Smooth muscle cell (in vitro differentiated cells): ENCODE results near the gene CLSTN1. TPM values are rescaled to one million over a fixed set of nuclear protein-coding genes. Genes with fewer than 3 reads are reported as not detected.

Experiments
- DNase-seq: peaks from one replicate; lab custom pipeline; 2025; ENCODE audit not compliant: unreplicated experiment; lab: John Stamatoyannopoulos, UW
- H2AFZ ChIP-seq: fragments of 200-600 bp; sonication (generic); 2 replicates; pipeline ENCODE4 v1.6.0; 2016; ENCODE audit warnings: antibody characterized with exemption, low read depth, mild to moderate bottlenecking
- H3F3A ChIP-seq: fragments of 200-600 bp; sonication (generic); 2 replicates; pipeline ENCODE4 v1.6.0; 2017; ENCODE audit warnings: antibody characterized with exemption, low read depth
- H3K27ac ChIP-seq: fragments of 200-600 bp; sonication (generic); 2 replicates; pipeline ENCODE4 v1.5.1; 2016; ENCODE audit warnings: low read depth, mild to moderate bottlenecking
- H3K27me3 ChIP-seq: fragments of 200-600 bp; sonication (generic); 2 replicates; pipeline ENCODE4 v1.6.1; 2016; ENCODE audit warnings: low read depth, mild to moderate bottlenecking
- H3K36me3 ChIP-seq: fragments of 200-600 bp; sonication (generic); 2 replicates; pipeline ENCODE4 v1.5.1; 2016; ENCODE audit warnings: low read depth
- H3K4me1 ChIP-seq: fragments of 200-600 bp; sonication (generic); 2 replicates; pipeline ENCODE4 v1.5.1; 2016; ENCODE audit warnings: low read depth
- H3K4me2 ChIP-seq: fragments of 200-600 bp; sonication (generic); 2 replicates; pipeline ENCODE4 v1.6.0; 2016; ENCODE audit warnings: mild to moderate bottlenecking
- H3K4me3 ChIP-seq: fragments of 200-600 bp; sonication (generic); 2 replicates; pipeline ENCODE4 v1.5.1; 2016; ENCODE audit warnings: mild to moderate bottlenecking
- H3K79me2 ChIP-seq: fragments of 200-600 bp; sonication (generic); 2 replicates; pipeline ENCODE4 v1.6.0; 2016; ENCODE audit warnings: low read depth, mild to moderate bottlenecking
- H3K9ac ChIP-seq: fragments of 200-600 bp; sonication (generic); 2 replicates; pipeline ENCODE4 v1.6.0; 2016; ENCODE audit warnings: low read depth
- H3K9me3 ChIP-seq: fragments of 200-600 bp; sonication (generic); replicated peaks from 2 replicates; pipeline ENCODE4 v1.5.1; 2016; ENCODE audit warnings: low read depth
- H4K20me1 ChIP-seq: fragments of 200-600 bp; sonication (generic); 2 replicates; pipeline ENCODE4 v1.6.0; 2016; ENCODE audit warnings: low read depth
- WGBS: methylation state at CpG from one replicate; pipeline ENCODE4 v1.1.7; 2016; ENCODE audit warnings: low lambda C conversion rate; 5-methylcytosine and 5-hydroxymethylcytosine counted together
- polyA plus RNA-seq: library from polyadenylated mRNA; unstranded; fragments of >200 nt; fragmentation: Nextera tagmentation; extraction: Ambion mirVana; gene quantifications from 2 replicates; pipeline ENCODE4 v1.2.1, GENCODE V29; 2016
- total RNA-seq: library from RNA; depleted of rRNA; stranded (reverse); fragments of >200 nt; gene quantifications from 2 replicates; pipeline ENCODE4 v1.2.3, GENCODE V29; 2014
- TF ChIP-seq, protein P1 (sequence below): fragments of 200-600 bp; sonication (generic); IDR thresholded peaks from 2 replicates; pipeline ENCODE4 v1.5.1; 2017; ENCODE audit warnings: borderline replicate concordance, mild to moderate bottlenecking, antibody characterized with exemption; ENCODE audit not compliant: insufficient read depth, poor library complexity, severe bottlenecking

The CLSTN1 gene
- total and polyA plus RNA-seq, 2 experiments from 2014 or later = 51.3 to 83.5 TPM

DNA sequence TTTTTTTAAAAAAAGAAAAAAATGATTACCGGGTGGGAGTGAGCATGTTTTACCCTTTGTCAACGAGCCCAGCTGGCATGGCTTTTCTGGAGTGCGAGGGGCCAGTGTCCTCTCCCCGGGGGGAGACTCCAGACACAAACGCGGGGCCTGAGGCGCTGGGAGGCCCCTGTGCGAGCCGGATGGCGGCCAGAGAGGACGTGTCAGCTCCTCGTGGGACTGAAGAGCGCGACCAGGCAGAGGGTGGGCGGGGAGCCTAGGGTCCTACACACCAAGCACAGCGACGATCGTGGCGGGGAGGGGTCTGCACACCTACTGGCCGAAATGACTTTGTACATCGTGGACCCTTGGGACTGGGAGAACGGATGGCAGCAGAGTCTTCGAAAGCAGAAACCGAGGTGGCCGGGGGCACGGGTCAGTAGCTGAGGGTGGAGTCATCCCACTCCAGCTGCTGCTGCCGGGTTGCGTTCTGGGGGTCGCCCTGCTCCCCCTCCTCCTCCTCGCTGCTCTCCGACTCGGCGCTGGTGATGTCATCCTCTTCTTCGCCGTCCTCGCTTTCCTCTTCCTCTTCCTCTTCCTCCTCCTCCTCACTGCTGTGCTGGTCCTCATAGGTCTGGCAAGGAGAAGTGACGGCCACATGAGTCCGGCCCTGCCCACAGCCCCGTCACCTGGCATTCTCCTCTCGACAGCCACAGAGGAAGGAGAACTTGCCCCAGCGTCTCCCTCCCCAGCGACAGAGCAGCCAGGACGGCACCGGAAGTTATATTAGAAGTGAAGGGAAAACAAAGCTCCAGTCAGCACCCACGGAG is 93.5 kb downstream of the CLSTN1 start:
- Histone ChIP-seq H3K4me2 (no peak overlapping the region), H3K27ac (no peak overlapping the region), H3K79me2 (no peaks in the 10 kb centered on the region), H3K36me3 (no peaks in the 10 kb centered on the region), H3K4me3 (no peak overlapping the region), H3K27me3 (no peaks in the 10 kb centered on the region), H4K20me1 (no peaks in the 10 kb centered on the region), H3K9ac (no peak overlapping the region), H3F3A (no peaks in the 10 kb centered on the region), H2AFZ (no peak overlapping the region), H3K4me1 (no peaks in the 10 kb centered on the region), H3K9me3 (no peaks in the 10 kb centered on the region)
- WGBS = 97% methylated on average over 44 of the region's 45 CpGs
- TF ChIP-seq, protein P1, sequence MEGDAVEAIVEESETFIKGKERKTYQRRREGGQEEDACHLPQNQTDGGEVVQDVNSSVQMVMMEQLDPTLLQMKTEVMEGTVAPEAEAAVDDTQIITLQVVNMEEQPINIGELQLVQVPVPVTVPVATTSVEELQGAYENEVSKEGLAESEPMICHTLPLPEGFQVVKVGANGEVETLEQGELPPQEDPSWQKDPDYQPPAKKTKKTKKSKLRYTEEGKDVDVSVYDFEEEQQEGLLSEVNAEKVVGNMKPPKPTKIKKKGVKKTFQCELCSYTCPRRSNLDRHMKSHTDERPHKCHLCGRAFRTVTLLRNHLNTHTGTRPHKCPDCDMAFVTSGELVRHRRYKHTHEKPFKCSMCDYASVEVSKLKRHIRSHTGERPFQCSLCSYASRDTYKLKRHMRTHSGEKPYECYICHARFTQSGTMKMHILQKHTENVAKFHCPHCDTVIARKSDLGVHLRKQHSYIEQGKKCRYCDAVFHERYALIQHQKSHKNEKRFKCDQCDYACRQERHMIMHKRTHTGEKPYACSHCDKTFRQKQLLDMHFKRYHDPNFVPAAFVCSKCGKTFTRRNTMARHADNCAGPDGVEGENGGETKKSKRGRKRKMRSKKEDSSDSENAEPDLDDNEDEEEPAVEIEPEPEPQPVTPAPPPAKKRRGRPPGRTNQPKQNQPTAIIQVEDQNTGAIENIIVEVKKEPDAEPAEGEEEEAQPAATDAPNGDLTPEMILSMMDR = no peak
- DNase-seq = no peak

DNA sequence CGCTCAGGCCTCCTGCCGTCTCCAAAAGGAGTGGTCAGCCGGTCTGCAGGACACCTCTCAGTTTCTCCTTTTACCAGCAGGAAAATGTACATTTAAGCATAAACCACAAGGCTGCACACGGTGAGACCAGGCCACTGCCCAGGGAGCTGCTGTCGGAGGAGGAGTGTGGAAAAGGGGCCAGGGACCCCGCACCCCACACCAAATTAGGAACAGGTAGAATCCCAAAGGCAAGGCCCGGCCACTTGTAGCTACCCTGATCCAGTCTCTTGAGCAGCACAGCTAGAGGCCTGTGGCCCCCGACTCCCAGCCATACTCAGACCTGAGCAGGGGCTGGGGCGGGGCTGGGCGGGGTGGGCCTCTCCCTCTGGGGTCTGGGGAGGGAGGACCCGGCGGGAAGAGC is 94.2 kb downstream of the CLSTN1 start:
- H3K4me3 ChIP-seq = no peak overlapping the region
- TF ChIP-seq, protein P1 = no peak
- H3K9ac ChIP-seq = no peak overlapping the region
- DNase-seq = no peak
- WGBS = 99% methylated on average over 12 of the region's 12 CpGs
- no peak overlapping the region for H3K27ac ChIP-seq
- no peaks in the 10 kb centered on the region for H3F3A ChIP-seq
- H3K27me3 ChIP-seq = no peaks in the 10 kb centered on the region
- no peaks in the 10 kb centered on the region for H3K79me2 ChIP-seq
- H3K4me2 ChIP-seq = no peak overlapping the region
- H3K36me3 ChIP-seq = no peaks in the 10 kb centered on the region
- no peaks in the 10 kb centered on the region for H3K9me3 ChIP-seq
- H4K20me1 ChIP-seq = no peaks in the 10 kb centered on the region
- H3K4me1 ChIP-seq = no peaks in the 10 kb centered on the region
- no peak overlapping the region for H2AFZ ChIP-seq

DNA sequence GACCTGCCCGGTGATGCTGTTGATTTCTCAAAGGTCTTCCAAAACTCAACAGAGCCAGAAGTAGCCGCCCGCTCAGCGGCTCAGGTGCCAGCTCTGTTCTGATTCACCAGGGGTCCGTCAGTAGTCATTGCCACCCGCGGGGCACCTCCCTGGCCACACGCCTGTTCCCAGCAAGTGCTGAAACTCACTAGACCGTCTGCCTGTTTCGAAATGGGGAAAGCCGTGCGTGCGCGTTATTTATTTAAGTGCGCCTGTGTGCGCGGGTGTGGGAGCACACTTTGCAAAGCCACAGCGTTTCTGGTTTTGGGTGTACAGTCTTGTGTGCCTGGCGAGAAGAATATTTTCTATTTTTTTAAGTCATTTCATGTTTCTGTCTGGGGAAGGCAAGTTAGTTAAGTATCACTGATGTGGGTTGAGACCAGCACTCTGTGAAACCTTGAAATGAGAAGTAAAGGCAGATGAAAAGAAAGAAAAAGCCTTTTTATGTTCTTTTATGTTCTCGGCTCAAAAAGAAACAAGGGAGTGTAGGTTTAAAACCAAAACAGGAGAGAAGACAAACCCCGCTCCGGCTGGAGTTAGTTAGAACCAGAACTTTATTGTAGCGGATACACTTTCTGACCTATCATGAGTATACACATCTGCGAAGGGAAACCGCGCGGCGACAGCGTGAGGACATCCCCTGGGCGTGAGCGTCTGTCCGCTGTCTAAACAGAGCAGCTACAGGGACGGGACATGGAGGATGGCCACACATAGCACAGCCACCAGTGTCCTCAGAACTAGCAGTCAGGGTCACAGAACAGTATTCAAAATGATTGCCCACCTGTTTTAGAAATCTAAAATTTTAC is 95.1 kb downstream of the CLSTN1 start:
- H3K9me3 ChIP-seq = no peaks in the 10 kb centered on the region
- no peaks in the 10 kb centered on the region for H3F3A ChIP-seq
- H3K79me2 ChIP-seq = no peaks in the 10 kb centered on the region
- no peaks in the 10 kb centered on the region for H3K27me3 ChIP-seq
- H3K4me2 ChIP-seq = no peak overlapping the region
- H4K20me1 ChIP-seq = no peaks in the 10 kb centered on the region
- 96% methylated on average over 33 of the region's 33 CpGs for WGBS
- no peak overlapping the region for H3K27ac ChIP-seq
- H3K4me3 ChIP-seq = no peak overlapping the region
- no peak for DNase-seq
- TF ChIP-seq, protein P1 = no peak
- H3K9ac ChIP-seq = no peak overlapping the region
- H3K4me1 ChIP-seq = no peaks in the 10 kb centered on the region
- H2AFZ ChIP-seq = no peak overlapping the region
- H3K36me3 ChIP-seq = no peaks in the 10 kb centered on the region
